GM12874 (cell line): ENCODE results near the gene MINDY4B.

Source experiments
- TF ChIP-seq, protein P1 (sequence below): IDR thresholded peaks from 2 replicates; pipeline ENCODE4 v1.5.1; 2011; ENCODE audit warnings: low read depth, mild to moderate bottlenecking, control low read depth, low read length, moderate library complexity; ENCODE audit not compliant: insufficient read depth

The MINDY4B gene

DNA sequence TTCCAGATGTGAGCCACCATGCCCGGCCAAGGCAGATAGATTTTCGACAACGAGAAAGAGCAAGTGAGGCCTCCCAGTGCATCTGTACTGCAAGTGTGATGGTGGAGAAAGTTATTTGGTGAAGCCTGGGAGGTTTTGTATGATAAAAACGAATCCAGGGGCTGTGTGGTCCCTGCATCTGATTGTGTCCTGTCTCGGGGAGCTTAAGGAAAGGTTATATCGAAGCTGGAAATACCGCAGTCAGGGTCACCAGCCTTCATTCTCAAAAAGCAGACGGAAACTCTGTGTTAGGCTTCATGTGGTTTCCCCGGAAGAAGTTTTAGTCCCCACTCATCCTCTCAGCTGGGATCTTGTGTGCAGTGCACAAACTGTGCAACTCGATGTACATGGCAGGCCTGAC is 3.4 kb downstream of the MINDY4B start:
- TF ChIP-seq, protein P1, sequence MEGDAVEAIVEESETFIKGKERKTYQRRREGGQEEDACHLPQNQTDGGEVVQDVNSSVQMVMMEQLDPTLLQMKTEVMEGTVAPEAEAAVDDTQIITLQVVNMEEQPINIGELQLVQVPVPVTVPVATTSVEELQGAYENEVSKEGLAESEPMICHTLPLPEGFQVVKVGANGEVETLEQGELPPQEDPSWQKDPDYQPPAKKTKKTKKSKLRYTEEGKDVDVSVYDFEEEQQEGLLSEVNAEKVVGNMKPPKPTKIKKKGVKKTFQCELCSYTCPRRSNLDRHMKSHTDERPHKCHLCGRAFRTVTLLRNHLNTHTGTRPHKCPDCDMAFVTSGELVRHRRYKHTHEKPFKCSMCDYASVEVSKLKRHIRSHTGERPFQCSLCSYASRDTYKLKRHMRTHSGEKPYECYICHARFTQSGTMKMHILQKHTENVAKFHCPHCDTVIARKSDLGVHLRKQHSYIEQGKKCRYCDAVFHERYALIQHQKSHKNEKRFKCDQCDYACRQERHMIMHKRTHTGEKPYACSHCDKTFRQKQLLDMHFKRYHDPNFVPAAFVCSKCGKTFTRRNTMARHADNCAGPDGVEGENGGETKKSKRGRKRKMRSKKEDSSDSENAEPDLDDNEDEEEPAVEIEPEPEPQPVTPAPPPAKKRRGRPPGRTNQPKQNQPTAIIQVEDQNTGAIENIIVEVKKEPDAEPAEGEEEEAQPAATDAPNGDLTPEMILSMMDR = no peak

DNA sequence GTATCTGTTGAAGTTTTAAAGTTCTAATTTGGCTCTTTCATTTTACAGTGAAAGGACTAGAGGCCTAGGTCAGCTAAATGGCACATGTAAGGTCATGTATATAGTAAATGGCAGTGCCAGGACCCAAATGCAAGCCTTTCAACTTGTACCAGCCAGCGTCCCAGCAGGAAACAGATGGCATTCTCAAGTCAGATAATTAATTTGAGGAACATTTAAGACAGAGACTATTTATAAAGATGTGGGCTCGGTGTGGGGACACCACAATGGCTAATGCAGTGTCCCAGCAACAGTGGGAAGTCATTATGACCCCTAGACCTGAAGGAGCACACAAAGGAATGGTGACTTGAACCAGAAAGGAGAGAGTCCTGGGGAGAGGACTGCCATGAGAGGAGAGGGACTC is 6.1 kb downstream of the MINDY4B start:
- TF ChIP-seq, protein P1 = no peak

DNA sequence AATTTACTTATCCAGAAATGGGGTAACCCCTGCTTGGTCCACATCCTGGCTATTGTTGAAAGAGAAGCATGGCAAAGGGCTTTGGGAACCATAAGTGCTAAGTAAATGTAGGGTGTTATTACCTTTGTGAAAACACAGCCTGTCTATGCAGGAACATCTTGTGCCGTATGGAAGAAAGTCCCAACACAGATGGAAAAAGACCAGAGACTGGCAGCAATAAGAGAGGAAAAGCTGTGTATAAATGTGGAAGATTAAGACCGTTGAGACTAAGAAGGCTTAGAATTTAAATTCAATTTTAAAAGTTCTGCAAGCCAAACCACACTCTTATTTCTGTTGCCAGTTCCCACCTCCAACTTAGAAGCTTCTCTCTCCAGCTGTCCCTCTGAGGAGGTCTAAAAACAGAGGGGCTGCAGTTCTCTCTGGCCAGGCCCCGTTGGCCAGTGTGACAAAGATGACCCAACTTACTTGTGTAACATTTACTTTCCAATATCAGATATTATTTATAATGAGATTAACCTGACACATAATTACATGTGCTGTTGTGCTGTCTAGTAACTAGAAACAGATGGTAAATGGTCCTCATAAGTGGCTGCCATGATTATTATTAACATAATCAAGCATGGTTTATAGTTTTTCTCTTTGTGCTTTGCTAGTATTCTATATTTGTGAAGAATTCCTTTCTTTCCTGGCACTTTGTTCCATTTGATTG is 7.0 kb downstream of the MINDY4B start:
- TF ChIP-seq, protein P1 = no peak

DNA sequence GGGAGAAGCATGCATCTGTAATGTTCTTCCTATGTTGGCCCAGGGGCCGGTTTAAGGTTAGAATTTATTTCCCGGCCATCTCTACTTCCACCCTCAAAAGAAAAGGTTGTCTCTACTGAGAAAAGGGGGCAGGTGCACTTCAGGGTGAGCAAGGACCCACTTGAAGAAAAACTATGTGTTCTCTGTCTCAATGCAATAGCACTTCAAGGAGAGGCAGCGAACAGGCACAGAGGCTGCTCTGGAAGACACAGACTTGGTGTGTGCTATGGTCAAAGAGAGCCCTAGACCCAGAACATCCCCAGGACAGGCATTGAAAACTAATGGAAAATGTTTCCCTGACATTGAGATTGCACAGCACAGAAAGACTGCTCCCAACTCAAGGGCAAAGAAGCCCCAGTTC is 7.6 kb downstream of the MINDY4B start:
- TF ChIP-seq, protein P1 = no peak

DNA sequence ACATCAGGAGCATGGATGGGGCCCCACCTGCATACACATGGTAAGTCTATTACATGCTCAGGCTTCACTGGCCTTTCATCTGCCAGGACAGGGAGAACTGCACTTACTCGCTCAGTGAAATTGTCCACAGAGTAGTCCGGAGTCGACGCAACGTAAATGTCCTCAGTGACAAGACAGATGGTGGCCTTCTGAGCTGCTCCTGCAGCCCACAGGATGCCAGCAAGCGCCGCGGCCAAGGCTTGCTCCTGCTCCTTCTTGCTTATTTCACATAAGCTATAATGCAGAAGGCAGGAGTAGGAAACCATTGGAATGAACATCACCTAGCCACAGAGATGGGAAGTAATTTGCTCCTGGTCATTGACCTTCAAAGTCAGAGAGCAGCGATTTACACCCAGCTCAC is 14.4 kb downstream of the MINDY4B start:
- TF ChIP-seq, protein P1 = no peak

DNA sequence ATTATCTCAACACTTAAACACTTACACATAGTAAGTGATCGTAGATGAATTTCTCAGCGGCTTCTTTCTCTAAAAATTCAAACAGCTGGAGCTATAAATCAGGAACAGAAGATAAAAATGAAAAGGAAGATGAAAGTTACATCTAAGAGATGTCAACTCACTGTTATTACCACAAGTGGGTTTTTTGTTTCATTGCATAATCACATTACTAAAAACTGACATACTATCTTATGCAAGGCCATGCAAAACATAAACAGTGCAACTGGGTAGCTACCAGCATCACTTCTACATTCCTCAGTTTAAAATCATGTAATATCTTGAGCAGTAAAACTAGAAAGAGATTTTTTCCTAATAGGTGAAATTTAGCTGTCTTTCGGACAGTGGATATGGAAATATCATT is 14.9 kb downstream of the MINDY4B start:
- TF ChIP-seq, protein P1 = no peak

DNA sequence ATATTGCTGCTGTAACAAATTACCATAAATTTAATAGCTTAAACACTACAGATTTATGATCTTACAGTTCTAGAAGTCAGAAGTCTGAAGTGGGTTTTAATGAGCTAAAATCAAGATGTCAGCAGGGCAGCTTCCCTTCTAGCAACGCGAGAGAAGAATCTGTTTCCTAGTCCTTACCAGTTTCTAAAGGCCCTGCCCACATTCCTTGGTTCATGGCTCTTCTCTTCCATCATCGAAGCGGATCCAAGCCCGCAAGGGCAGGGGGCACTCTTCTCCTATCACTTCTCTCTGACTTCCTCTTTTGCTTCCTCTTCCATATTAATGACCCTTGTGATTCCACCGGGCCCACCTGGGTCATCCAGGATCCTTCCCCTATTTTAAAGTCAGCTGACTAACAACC is 16.1 kb downstream of the MINDY4B start:
- TF ChIP-seq, protein P1 = no peak
